HG02678 (cell line): ENCODE measurements around the gene GOLGA6L2.

Experiments
- ATAC-seq: cut with Tn5 transposase; IDR thresholded peaks from one replicate; pipeline ENCODE4 v1.9.1; 2021; ENCODE audit warnings: mild to moderate bottlenecking, moderate library complexity; ENCODE audit not compliant: unreplicated experiment

GOLGA6L2 gene

GRCh38 chr15:23395030-23395692 is 51.9 kb downstream of the GOLGA6L2 start:
- ATAC-seq, result no peak
